Activated T-cell treated with anti-CD3 and anti-CD28 coated beads, Interleukin-2, amount 50 U/mL, for 4 hours (primary cell): ENCODE measurements around the gene DAP. TPM values are rescaled to one million over a fixed set of nuclear protein-coding genes. Genes with fewer than 3 reads are reported as not detected.

ENCODE experiments used
- ATAC-seq, 2 donors: fragments of 200-7000 bp; cut with Tn5 transposase; one replicate each; pipeline ENCODE4 v1.10.0; 2021
- DNase-seq: peaks from one replicate; pipeline ENCODE4 v3.0.0-alpha.2; 2020
- H3K27me3 Mint-ChIP-seq: one replicate; pipeline ENCODE4 v1.8.0; 2021; ENCODE audit warnings: low read depth, mixed read lengths
- H3K36me3 Mint-ChIP-seq: one replicate; pipeline ENCODE4 v1.8.0; 2022; ENCODE audit warnings: mixed read lengths; ENCODE audit not compliant: insufficient read depth
- H3K4me1 Mint-ChIP-seq: one replicate; pipeline ENCODE4 v1.8.0; 2021; ENCODE audit warnings: low read depth, mixed read lengths
- H3K4me3 Mint-ChIP-seq: one replicate; pipeline ENCODE4 v1.8.0; 2021; ENCODE audit warnings: mild to moderate bottlenecking, moderate library complexity, mixed read lengths
- H3K9me3 Mint-ChIP-seq: one replicate; pipeline ENCODE4 v1.8.0; 2021; ENCODE audit warnings: mixed read lengths
- total RNA-seq, 3 donors: library from RNA; stranded (reverse); gene quantifications; one replicate each; pipeline ENCODE4 v1.2.1, GENCODE V29; 2021

The DAP gene
- total RNA-seq, 3 donors from 2014 or later, result 40.2 to 46.1 (median 42.7) TPM

GRCh38 chr5:10703676-10704075, 57.4 kb downstream of the DAP start:
- Mint-ChIP-seq H3K36me3 (peaks cover 8% of the 10 kb centered on the region), H3K27me3 (no peaks in the 10 kb centered on the region), H3K9me3 (no peaks in the 10 kb centered on the region), H3K4me3 (no peak overlapping the region), H3K4me1 (peaks cover 36% of the 10 kb centered on the region)
- ATAC-seq (no peak), DNase-seq (no peak)

DNA sequence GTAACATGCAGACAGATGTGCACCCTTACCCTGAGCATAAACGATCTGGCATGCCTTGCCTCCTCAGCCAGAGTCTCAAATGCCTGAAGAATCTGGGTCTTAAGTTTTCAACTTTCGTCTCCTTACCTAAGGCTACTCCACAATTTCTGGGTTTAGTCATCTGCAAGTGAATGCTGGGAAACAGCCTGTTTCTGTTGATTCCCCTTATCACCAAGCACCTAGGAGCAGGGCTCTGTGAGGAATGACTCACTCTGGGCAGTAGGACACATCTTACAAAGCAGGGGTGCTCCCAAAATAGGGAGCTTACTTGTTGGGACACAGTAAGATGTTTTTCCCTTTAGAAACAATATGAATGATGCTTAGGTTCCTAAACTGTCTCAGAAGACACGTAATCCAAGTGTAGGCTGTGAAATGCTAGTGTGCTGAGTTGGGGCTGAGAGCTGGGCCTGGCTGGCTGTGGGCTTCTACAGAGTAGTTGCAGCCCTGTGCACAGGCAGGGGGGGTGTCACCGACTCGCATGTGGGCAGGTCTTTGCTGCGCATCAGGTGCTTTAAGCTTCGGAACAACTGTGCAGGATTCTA, 58.0 kb downstream of the DAP start:
- peaks cover 36% of the 10 kb centered on the region for H3K4me1 Mint-ChIP-seq
- peaks cover 8% of the 10 kb centered on the region for H3K36me3 Mint-ChIP-seq
- H3K4me3 Mint-ChIP-seq, result no peak overlapping the region
- DNase-seq (no peak), ATAC-seq (no peak)
- H3K27me3 Mint-ChIP-seq, result no peaks in the 10 kb centered on the region
- H3K9me3 Mint-ChIP-seq, result no peaks in the 10 kb centered on the region

- DNase-seq (no peak), ATAC-seq (no peak)
- Mint-ChIP-seq H3K36me3 (peaks cover 8% of the 10 kb centered on the region), H3K9me3 (no peaks in the 10 kb centered on the region), H3K4me3 (no peak overlapping the region), H3K27me3 (no peaks in the 10 kb centered on the region), H3K4me1 (peaks cover 37% of the 10 kb centered on the region)
Observed at GRCh38 chr5:10702040-10702629, 58.9 kb downstream of the DAP start.

DNA sequence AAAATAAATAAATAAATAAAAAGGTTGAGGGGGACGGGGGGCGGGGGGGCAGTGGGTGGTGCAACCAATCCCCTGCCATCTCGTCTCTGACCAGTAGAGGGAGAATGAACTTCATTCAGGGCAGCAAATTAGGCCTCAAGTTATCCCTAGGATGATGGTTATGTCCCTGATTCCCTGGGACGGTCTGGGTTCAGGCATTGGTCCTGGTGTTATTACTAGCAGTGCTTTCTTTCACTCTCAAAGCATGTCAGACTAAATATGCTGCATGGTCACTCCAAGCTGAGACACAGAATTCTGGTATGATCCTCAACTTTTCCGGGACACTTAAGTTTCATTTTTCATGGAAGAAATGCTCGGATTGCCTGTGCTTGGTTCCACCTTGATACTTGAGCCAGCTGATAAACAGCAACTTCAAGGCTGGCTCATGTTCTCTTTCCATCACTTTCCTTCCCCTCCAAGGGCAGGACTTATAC, 59.4 kb downstream of the DAP start:
- no peaks in the 10 kb centered on the region for H3K9me3 Mint-ChIP-seq
- DNase-seq (peak; percentile 18), ATAC-seq (no peak)
- no peaks in the 10 kb centered on the region for H3K27me3 Mint-ChIP-seq
- no peak overlapping the region for H3K4me3 Mint-ChIP-seq
- H3K36me3 Mint-ChIP-seq, result peaks cover 8% of the 10 kb centered on the region
- H3K4me1 Mint-ChIP-seq, result peaks cover 39% of the 10 kb centered on the region

GRCh38 chr5:10700516-10700915, 60.5 kb downstream of the DAP start:
- Mint-ChIP-seq H3K4me3 (no peak overlapping the region), H3K27me3 (no peaks in the 10 kb centered on the region), H3K4me1 (peaks cover 39% of the 10 kb centered on the region), H3K36me3 (peaks cover 4% of the 10 kb centered on the region), H3K9me3 (no peaks in the 10 kb centered on the region)
- DNase-seq (no peak), ATAC-seq (no peak)

DNA sequence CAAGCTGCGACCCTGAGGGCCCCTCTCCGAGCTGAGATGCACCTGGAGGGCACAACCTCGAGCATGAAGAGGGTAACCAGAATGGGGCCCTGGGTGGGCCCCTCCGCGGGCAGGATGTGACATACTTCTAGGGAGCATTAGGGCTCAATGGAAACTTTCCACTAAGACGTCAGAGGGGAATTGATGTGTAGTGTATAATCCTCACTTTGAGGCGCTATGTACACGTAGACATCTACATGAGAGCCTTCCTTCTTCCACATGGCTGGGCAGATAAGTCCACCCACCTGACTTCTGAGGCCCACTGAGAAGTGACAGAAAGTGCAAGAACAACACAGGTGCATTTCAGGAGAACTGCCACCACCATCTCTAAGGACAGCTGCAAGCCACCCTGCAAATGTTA, 61.0 kb downstream of the DAP start:
- peaks cover 4% of the 10 kb centered on the region for H3K36me3 Mint-ChIP-seq
- H3K27me3 Mint-ChIP-seq, result no peaks in the 10 kb centered on the region
- H3K9me3 Mint-ChIP-seq, result no peaks in the 10 kb centered on the region
- DNase-seq, result no peak
- peaks cover 36% of the 10 kb centered on the region for H3K4me1 Mint-ChIP-seq
- H3K4me3 Mint-ChIP-seq, result no peak overlapping the region
- no peak for ATAC-seq

GRCh38 chr5:10699281-10699874, 61.7 kb downstream of the DAP start:
- H3K9me3 Mint-ChIP-seq, result no peaks in the 10 kb centered on the region
- H3K4me3 Mint-ChIP-seq, result no peak overlapping the region
- DNase-seq (no peak), ATAC-seq (no peak)
- peaks cover 30% of the 10 kb centered on the region for H3K4me1 Mint-ChIP-seq
- H3K36me3 Mint-ChIP-seq, result peaks cover 4% of the 10 kb centered on the region
- no peaks in the 10 kb centered on the region for H3K27me3 Mint-ChIP-seq

GRCh38 chr5:10695759-10696543, 65.1 kb downstream of the DAP start:
- Mint-ChIP-seq H3K4me3 (no peak overlapping the region), H3K27me3 (no peaks in the 10 kb centered on the region), H3K36me3 (peaks cover 7% of the 10 kb centered on the region), H3K9me3 (no peaks in the 10 kb centered on the region), H3K4me1 (peaks cover 27% of the 10 kb centered on the region)
- ATAC-seq (no peak), DNase-seq (no peak)

DNA sequence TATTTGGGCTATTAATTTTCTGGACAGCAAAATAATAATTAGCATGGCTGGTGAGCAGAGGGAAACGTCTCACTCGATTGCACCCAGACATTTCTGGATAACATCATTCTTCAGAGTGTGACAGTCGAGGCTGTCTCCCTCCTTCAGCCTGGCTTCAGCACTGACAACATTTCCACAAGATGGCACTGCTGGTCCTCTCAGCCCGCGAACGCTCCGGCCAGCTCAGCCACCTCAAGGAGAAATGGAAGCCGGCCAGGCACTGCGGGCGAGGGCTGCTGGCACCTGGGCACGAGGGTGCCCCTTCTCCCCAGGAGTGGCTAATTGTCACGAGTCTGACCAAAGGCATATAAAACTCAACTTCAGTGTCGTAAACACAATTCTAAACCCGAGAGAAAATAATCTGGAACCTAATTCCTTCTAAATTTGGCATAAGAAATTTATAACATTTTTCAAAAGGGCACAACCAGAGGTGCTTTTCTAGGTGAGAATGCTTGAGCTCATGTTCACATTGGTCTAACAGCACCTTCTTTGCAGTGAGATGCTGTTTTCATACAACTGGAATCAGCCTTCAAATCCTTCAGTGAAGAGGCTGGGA, 65.9 kb downstream of the DAP start:
- DNase-seq (no peak), ATAC-seq (no peak)
- Mint-ChIP-seq H3K27me3 (no peaks in the 10 kb centered on the region), H3K4me3 (no peak overlapping the region), H3K9me3 (no peaks in the 10 kb centered on the region), H3K36me3 (peaks cover 9% of the 10 kb centered on the region), H3K4me1 (peaks cover 24% of the 10 kb centered on the region)

DNA sequence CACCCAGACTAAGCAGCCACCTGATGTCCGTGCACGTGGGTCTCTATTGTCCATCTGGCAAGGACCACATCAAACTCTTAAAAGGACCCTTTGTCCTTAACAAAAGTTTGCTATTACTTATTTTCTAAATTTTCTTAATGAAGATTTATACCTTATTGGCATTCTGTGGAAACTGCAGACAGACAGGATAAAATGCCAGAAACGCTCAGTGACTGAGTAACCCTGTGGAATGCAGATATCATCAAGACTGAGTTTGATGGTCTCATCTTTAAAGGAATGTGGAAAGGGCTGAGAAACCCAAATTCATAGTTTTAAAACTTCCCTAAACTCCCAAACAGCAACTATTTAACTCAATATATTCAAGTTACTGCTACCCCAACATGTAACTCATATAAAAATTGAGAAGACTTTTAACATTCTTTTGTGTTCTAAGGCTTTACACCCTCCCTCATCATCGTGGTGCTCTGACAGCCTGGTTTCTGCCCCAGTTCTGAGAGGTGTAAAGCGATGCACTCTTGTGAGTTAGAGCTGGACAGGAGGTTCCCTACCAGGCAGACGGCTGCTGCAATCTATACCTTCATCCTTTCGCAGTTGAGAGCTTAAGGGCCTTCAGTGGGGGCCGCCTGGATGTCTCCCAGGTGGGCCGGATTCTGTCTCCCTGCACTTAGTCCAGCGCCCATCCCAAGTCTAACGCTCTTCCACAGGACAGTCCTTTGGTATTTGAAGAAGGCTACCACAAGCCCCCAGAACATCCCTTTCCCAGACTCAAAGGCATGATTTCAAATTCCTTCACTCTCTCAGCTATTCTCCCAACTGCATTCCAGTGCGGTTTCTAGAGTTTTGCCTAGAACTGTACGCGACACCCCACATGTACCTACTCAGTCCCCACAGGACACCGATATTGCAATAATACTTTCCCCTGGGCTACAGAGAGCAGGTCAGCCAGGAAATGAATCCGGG, 68.9 kb downstream of the DAP start:
- Mint-ChIP-seq H3K36me3 (peaks cover 14% of the 10 kb centered on the region), H3K4me1 (peaks cover 16% of the 10 kb centered on the region), H3K4me3 (no peak overlapping the region), H3K27me3 (no peaks in the 10 kb centered on the region), H3K9me3 (no peaks in the 10 kb centered on the region)
- ATAC-seq, result no peak
- DNase-seq, result no peak

DNA sequence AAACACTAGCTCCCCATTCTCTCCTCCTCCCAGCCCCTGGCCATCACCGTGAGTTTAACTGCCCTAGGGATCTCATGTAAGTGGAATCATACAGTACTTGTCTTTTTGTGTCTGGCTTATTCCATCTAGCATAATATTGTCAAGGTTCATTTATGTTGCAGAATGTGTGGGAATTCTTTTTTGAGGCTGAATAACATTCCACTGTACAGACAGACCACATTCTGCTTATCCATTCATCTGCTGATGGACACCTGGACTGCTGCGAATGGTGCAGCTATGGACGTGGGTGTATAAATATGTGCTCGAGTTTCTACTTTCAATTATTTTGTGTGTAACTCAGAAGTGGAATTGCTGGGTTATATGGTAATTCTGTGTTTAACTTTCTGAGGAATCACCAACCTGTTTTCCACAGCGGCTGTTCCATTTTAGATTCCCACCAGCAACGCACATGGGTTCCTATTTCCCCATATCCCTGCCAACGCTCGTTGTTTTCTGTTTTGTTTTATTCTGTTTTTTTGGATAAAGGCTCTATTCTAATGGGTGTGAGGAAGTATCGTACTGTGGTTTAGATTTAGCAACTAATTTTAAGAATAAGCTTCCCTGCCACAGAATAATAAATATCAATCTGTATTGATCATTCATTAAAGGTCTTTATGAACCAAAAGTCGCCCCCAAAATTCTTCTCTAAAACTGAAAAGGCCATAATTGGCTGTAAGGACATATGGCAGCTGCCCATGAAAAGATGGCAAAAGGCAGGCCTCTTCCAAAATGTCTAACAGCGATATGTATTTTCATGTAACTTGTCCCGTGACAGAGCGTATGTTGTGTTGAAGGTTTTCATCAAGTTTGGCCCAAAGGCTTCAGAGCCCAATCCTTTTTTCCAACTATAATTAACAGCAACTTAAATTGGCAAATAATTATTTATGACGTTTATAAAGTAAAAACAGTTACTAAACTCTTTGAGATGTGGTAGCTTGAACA, 70.3 kb downstream of the DAP start:
- H3K27me3 Mint-ChIP-seq, result no peaks in the 10 kb centered on the region
- peaks cover 4% of the 10 kb centered on the region for H3K4me1 Mint-ChIP-seq
- no peak overlapping the region for H3K4me3 Mint-ChIP-seq
- no peaks in the 10 kb centered on the region for H3K9me3 Mint-ChIP-seq
- peaks cover 17% of the 10 kb centered on the region for H3K36me3 Mint-ChIP-seq
- DNase-seq (no peak), ATAC-seq (no peak)

GRCh38 chr5:10689391-10690081, 71.5 kb downstream of the DAP start:
- no peak overlapping the region for H3K4me3 Mint-ChIP-seq
- peaks cover 5% of the 10 kb centered on the region for H3K4me1 Mint-ChIP-seq
- DNase-seq, result no peak
- H3K27me3 Mint-ChIP-seq, result no peaks in the 10 kb centered on the region
- no peaks in the 10 kb centered on the region for H3K9me3 Mint-ChIP-seq
- H3K36me3 Mint-ChIP-seq, result peaks cover 20% of the 10 kb centered on the region
- no peak for ATAC-seq
